Hematopoietic multipotent progenitor cell treated with erythropoietin and hydrocortisone succinate and interleukin-3 and kit ligand, for 4 days (in vitro differentiated cells): ENCODE results near the gene FRMD4A.
"Not testable (repeated sequence)": the region's sequence is repeated elsewhere in the genome, so short reads cannot be mapped to it uniquely, and the experiment has no call there.

Experiments used
- DNase-seq: peaks from one replicate; pipeline ENCODE4 v3.0.0-alpha.2; 2015

FRMD4A gene

GRCh38 chr10:13865758-13866491, 464.8 kb downstream of the FRMD4A start:
- no peak for DNase-seq

GRCh38 chr10:13865220-13865619, 465.5 kb downstream of the FRMD4A start:
- not testable (repeated sequence) for DNase-seq

- no peak for DNase-seq
Observed at GRCh38 chr10:13862546-13863233, 468.0 kb downstream of the FRMD4A start.

- no peak for DNase-seq
Observed at GRCh38 chr10:13860886-13861285, 469.8 kb downstream of the FRMD4A start.

GRCh38 chr10:13859979-13860654, 470.6 kb downstream of the FRMD4A start:
- DNase-seq: no peak

- DNase-seq: no peak
Observed at GRCh38 chr10:13858709-13859108, 472.0 kb downstream of the FRMD4A start.

GRCh38 chr10:13857451-13857850, 473.3 kb downstream of the FRMD4A start:
- no peak for DNase-seq

- DNase-seq: no peak
Observed at GRCh38 chr10:13853854-13854253, 476.9 kb downstream of the FRMD4A start.

GRCh38 chr10:13852872-13853271, 477.9 kb downstream of the FRMD4A start:
- no peak for DNase-seq

- DNase-seq: no peak
Observed at GRCh38 chr10:13851906-13852305, 478.8 kb downstream of the FRMD4A start.

- DNase-seq: no peak
Observed at GRCh38 chr10:13848520-13849445, 481.9 kb downstream of the FRMD4A start.

- DNase-seq: peak; percentile 42
Observed at GRCh38 chr10:13847201-13847631, 483.5 kb downstream of the FRMD4A start.

GRCh38 chr10:13845897-13846296, 484.8 kb downstream of the FRMD4A start:
- no peak for DNase-seq

GRCh38 chr10:13844651-13845050, 486.1 kb downstream of the FRMD4A start:
- DNase-seq: no peak

- no peak for DNase-seq
Observed at GRCh38 chr10:13842117-13842516, 488.6 kb downstream of the FRMD4A start.

GRCh38 chr10:13840036-13840435, 490.7 kb downstream of the FRMD4A start:
- DNase-seq: no peak

- no peak for DNase-seq
Observed at GRCh38 chr10:13839430-13839990, 491.2 kb downstream of the FRMD4A start.

- no peak for DNase-seq
Observed at GRCh38 chr10:13839030-13839429, 491.7 kb downstream of the FRMD4A start.

GRCh38 chr10:13837966-13838365, 492.8 kb downstream of the FRMD4A start:
- no peak for DNase-seq

- no peak for DNase-seq
Observed at GRCh38 chr10:13834581-13835286, 496.0 kb downstream of the FRMD4A start.

GRCh38 chr10:13831711-13832141, 499.0 kb downstream of the FRMD4A start:
- DNase-seq: peak; percentile 15

- no peak for DNase-seq
Observed at GRCh38 chr10:13830385-13830784, 500.3 kb downstream of the FRMD4A start.
